HG03571 (cell line): ENCODE measurements around the gene REEP1.
"Not testable (repeated sequence)": the region's sequence is repeated elsewhere in the genome, so short reads cannot be mapped to it uniquely, and the experiment has no call there.

Experiments used
- ATAC-seq: cut with Tn5 transposase; IDR thresholded peaks from one replicate; pipeline ENCODE4 v1.9.1; 2021; ENCODE audit not compliant: unreplicated experiment

The REEP1 gene

DNA sequence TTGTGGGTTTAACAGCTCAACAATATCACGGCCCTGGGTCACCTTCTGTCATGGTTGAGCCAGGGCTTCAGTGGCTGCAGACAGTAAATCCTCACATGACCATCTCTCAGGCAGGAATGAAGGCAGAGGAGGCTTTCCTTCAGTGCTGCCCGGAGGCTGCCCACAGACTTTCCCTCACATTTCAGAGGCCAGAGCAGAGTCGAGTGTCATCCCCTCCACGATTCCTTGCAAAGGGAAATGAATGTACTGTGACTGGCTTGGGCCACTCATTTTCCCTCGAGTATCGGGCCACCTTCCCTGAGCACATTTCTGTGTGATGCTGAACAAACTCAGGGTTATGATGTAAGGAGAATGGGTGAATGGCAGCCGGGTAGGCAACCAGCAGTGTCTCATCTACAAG, 10.0 kb upstream of the REEP1 start:
- no peak for ATAC-seq

DNA sequence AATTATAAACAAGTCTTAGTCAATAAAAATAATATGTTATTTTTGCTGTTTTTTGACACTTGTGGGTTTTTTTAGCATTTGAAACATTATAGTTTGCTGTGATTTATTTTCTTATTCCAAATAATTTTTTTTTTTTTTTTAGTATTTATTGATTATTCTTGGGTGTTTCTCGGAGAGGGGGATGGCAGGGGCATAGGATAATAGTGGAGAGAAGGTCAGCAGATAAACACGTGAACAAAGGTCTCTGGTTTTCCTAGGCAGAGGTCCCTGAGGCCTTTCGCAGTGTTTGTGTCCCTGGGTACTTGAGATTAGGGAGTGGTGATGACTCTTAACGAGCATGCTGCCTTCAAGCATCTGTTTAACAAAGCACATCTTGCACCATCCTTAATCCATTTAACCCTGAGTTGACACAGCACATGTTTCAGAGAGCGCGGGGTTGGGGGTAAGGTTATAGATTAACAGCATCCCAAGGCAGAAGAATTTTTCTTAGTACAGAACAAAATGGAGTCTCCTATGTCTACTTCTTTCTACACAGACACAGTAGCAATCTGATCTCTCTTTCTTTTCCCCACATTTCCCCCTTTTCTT, 8.5 kb upstream of the REEP1 start:
- not testable (repeated sequence) for ATAC-seq

DNA sequence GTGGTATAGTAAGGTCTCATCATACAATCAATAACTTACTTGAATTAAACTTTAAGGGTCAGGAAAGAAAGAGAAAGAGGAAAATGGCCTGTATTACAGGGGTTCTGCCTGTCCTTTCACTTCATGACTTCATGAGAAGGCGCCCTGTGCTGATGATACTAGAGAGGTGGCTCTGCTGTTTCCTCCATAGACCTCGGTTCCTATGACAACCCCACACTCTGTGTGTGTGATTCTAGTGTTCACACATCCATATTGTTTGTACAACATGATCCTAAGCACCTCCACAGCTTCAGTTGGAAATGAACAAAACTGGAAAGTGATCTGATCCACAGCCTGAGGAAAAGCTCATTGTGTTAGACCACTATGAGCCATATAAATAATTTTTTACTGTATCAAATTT, 7.0 kb upstream of the REEP1 start:
- ATAC-seq = no peak

DNA sequence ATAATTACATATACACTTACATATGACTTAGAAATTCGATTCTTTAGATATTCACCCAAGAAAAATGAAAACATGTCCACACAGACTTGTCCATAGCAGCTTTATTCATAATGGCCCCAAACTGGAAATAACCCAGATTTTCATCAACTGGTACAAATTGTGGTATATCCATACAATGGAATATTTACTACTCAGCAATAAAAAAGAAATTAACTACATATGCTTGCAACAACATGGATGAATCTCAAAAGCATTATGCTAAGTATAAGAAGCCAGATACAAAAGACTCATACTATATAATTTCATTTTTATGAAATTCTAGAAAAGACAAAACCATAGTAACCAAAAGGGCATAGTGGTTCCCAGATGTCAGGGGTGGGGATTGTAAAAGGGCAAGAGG, 5.1 kb upstream of the REEP1 start:
- ATAC-seq = no peak

DNA sequence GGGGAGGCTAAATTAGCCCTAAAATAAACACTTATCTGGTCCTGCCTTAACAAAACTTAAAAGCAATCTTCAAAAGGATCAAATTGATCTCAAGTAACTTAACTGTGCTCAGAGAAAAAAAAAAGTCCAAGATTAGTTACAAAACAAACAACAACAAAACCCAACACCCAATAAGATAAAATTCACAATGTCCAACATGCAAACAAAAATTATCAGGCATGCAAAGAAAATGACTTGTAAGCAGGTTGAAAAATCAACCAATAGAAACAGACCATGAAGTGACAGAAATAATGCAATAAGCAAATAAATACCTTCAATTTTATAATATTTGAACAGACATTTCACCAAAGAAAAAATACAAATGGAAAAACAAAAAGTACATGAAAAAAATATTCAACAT, 4.0 kb upstream of the REEP1 start:
- ATAC-seq = no peak

DNA sequence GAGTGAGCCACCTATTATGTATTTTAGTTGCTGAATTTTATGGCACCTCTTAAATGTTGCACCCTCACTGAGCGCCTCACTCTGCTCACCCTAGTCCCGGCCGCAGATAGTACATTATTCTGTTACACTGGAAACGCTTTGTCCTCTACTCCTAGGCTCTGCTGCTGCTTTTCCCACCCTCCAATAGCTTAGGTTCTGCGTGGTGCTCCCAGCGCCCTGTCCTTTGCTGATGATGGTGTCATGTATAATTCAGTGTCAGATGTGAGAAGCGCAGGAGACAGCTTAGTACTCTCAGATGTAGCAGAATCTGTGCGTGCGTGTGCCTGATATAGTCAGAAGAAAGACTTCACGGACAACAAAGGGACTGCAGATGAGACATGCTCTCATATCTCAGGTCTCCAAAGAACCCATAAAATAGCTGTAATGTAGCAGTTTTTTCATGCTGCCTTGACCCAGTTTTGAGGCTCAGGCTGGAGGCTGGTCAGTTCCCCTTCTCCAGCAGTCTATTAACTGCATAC, 1.4 kb upstream of the REEP1 start:
- no peak for ATAC-seq

DNA sequence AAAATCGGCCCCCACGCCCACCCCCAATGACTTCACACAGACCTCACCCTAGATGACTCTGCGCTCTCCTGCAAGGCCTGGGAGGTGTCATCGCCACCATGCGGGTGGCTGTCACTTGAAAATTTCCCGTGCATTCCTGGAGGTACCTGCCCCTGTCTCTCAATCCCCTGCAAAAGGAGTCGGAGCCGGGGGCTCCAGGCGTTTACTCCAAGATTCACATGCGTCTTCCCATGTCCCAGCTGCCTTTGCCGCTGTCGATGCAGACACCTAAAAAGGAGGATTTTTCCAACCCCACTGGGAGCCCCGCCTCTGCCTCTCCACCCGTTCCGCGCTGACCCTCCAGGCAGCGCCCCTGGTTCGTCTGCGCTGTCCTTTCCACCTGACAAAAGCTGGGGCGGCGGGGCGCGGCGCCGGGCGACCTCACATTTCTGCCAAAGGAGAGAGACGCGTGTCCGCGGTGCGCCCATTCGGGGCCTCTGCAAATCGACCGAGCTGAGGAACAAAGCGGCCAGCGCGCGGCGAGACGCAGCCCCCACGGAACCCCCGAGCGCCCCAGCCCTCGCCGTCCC, 667 bp downstream of the REEP1 start:
- ATAC-seq = no peak

DNA sequence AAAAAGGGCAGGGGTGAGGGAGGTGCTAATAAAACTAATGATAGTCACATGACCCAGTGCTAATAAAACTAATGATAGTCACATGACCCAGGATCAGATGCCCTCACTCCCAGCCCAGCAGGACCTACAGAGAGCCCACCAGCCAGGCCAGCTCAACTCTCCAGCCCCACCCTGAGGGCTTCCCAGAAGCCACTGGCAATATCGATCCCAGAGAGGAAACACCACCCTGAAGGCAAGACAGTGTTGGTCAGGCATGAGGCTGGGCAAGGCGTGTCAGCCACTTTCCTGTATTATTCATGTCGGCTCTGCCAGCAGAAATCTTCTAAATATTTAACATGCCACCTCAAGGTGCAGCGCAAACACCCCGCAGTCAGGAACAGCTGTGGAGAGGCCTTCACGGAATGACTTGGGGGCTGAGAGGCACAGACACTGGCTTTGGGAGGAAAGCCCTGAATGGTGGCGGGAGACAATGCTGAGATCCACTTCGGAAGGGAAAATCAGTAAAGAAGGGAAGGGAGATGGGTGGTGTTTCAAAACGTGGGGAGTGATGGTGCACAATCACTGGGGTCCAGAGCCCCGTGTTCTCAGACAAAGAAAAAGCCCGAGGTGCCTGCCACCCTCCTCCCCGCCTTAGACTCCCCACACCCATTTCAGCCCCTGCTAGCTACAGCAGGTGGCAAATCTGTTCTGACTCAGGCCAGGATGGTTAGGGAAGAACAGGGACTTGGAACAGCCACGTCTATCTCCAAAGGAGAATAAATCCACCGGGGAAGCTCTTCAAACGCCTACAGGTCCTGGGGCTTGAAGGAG, 1.4 kb downstream of the REEP1 start:
- ATAC-seq = no peak

DNA sequence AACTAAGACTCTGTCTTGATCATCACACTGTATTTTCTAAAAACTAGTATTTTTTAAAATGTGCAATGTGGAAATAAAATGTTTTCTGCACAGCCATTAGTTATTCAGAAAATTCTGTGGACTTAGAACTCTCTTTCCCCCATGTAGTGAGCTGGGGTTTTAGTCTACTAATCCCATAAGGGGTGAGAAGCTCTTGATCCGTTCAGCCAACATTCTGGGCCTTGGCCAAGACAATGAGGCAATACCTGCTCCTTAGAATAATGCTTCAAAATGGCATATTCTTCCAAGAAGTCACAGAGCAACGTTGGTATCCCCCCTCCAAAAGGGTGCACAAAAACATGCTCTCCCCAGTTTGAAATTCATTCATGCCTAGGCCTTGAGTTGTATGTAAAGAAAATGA, 4.0 kb downstream of the REEP1 start:
- no peak for ATAC-seq

DNA sequence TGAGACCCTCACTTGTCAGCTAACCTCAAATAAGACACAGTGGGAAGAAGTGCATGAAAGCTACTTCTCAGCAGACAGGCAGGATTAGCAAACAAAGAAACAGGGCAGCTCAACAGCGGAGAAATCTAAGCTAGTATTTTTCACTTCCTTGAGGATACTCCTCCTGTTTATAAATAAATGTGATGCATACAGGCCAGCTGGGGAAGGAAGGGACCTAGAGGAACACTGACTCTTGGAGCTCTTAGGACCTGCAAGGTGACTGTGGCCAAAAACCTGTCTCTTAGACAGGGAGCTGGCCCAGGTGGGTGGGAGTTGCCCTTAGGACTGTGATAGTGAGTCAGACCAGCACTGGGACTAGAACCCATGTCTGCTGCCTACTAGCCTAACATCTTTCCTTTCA, 4.8 kb downstream of the REEP1 start:
- ATAC-seq = no peak

DNA sequence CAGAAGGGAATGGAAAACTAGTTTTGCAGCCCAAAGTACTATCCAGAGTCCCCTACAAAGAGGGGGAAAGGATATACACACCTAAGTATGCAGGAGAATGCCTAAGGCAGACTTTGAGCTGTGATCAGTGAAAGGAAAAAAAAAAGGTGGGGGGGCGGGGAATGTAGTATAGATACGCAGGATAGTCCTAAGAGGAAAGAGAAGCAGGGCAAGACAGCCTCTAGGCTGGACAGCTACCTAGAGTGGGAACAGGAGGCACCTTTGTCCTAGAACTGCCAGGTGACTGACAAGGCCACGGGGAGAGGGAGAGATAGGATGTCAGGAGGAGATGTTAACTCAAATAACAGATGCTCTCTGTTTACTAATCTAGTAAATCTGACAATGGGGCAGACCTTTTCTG, 6.0 kb downstream of the REEP1 start:
- ATAC-seq = no peak

DNA sequence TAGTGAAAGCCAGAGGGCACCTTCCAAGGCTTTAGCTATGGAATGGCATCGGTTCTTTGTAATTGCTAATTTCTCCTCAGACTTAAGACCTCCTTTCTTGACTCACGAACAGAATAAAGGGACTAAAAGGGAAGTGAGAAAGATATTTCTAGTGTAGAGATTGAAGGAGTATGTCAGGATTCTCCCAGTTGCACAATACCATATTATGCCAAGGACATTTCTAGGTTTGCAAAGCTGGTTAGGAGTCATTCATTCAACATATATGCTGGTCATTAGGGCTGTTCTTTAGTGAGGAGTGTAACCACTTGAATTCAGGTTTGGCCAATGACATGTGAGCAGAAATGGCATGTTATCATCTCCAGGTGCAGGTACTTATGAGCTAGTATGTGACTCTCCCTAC, 7.4 kb downstream of the REEP1 start:
- ATAC-seq = no peak

DNA sequence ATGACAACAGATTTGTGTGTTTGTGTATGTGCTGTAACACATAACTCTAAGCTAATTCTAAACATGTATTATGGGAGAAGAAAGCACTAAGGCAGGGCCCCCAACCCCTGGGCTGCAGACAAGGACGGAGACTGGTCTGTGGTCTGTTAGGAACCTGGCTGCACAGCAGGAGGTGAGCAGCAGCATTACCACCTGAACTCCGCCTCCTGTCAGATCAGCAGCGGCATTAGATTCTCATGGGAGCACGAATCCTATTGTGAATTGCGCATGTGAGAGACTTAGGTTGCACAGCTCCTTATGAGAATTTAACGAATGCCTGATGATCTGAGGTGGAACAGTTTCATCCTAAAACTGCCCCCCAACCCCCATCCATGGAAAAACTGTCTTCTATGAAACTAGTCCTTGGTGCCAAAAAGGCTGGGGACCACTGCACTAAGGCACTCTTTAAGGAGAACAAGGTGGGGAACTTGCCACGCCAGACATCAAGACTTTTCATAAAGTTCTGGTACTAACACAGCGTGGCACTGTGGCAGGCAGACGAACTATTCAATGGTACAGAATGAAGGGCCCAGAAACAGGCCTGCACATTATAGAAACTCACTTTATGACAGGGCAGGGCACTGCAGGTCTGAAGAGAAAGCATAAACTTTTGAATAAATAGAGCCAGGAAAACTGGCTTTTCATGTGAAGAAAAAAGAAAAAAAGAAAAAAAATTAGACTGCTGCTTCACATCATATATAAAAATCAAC, 14.0 kb downstream of the REEP1 start:
- no peak for ATAC-seq

DNA sequence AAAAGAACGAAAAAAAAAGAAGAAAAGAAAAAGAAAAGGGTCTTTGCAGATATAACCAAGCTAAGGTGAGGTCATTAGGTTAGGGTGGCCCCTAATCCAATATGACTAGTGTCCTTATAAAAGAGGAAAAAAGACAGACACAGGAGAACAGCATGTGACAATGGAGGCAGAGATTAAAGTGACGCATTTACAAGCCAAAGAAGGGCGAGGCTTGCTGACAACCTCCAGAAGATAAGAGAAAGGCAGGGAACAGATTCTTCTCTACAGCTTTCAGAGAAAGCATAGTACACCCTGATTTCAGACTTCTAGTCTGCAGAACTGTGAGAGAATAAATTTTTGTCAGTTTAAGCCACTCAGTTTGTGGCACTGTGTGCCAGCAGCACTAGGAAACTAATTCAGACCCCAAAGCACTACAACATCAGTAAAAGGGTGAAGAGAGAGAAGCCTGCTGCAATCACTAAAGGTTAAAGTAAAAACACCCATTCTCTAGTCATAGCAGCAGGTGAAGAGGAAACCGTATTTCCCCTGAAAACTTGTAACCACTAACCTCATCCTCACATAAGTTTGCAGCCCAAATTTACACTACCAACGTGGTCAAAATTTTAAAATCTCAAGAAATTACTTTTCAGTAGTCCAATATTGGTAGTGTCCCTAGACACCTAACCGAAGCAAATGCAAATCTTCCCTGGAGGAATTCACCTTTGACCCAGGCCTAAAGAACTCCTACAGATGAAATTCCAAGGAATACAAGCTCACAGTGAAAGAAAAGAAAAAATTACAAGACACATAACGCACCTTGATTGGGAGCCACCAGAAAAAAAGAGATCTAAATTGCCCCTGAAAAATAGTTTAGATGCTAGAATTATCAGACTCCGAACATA, 17.5 kb downstream of the REEP1 start:
- ATAC-seq = no peak

DNA sequence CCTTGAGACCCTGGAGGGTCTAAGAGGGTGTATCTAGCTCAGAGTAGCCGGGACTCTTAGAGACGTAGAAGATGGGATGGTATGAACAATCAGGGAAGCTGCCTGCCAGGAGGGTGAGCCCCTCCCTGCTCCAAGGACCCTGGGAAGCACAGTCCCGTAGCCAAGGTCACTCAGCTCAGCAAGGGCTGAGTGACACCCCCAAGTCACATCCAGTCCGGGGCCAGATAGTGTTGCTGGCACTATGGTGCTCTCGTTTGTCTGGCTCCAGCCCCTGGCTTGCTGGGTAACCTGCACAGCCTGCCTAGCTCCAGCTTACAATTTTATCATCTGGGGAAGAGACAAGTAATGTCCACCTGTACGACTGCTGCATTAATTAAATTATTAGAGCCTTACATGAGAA, 22.3 kb downstream of the REEP1 start:
- ATAC-seq = no peak

DNA sequence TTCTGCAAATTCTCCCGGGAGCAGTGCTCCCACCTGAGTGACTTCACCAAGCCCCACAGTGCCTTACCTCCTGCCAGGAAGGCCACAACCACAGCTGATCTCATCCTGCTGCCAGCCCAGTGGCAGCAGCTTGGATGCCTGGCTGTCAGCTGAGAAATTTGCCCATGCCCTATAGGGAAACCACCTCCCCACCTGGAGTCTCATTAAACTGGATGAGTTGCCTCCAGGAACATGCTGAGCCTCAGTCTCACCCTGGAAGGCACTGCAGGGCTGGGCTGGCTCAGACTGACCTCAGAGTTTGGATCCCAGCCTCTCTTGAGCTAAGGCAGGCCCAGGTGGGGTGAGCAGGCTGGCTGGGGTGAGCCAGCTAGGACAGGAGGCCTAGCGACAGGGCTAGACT, 23.3 kb downstream of the REEP1 start:
- ATAC-seq = no peak

DNA sequence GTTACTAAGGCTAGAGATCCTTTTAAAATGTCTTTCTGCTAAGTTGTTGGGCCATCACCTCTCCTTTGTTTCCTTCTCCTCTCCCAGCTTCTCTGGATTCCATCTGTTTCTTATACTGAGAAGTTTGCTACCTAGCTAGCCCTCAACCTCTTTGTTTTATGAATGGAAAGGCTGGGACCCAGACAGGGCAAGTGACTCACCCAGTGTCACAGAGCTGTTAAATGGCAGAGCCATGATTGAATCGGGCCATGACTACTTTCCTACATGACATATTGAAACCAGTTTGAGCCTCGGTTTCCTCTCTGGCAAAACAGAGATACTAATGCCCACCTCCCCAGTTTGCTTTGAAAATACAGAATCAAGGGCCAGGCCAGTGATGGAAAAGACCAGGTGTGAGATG, 24.1 kb downstream of the REEP1 start:
- no peak for ATAC-seq

DNA sequence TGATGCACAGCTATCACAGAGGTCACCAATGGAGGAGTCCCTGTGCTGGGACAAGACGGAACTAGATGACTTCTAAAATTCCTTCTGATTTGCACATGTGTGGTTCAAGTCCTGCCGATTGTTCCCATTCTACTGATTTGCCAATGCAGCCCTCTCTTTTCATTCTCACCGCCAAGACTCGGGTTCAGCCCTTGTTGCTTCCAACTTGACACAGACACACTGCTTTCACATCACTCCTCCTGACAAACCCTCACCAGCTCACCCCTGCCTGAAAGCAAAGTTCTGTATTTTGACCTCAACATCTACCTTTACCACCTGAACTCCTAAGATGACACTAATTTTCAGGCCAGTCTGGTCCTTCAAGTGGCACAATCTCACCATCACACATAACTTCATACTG, 25.5 kb downstream of the REEP1 start:
- no peak for ATAC-seq

DNA sequence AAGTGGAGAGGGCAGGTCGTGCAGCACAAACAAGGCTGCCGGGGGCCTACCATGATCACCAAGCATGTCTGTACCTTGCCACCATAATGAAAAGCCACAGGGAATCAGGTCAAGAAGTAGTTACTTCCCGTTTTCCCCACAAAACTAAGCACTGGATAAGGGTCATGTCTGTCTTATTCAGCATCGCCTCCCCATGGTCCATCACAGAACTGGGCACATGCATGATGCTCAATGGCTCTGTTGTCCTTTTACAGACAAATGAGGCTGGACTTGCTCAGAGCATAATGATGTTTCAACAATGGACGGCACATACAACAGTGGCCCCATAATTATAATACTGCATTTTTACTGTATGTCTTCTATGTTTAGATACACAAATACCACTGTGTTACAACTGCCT, 27.5 kb downstream of the REEP1 start:
- no peak for ATAC-seq

DNA sequence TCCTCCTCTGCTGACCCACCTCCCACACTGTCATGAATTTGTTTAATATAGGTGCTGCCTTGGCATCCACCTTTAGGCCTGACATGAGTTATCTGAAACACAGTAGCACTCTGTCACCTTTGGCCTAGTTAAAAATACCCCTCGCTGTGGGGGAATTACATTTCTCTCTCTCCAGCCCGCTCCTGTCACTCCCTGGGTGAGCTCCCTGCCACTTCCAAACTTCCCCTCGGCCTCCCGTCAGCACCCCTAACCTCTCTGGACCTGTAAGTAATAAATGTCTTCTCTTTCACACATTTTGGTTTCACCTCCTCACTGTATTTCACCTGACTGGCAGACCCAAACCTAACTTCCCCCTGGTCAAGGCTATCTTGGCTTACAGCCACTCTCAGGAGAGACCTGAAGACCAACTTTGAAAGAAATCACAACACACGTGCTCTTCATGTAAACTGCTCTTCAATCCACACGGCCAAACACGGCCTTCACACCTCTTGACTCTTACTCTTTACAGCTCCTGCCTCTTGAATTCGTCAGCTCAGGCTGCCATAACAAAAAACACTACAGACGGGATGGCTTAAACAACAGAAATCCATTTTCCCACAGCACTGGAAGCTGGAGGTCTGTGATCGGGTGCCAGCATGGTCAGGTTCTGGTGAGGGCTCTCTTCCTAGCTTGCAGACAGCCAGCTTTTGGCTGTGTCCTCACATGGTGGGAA, 28.3 kb downstream of the REEP1 start:
- no peak for ATAC-seq
